NB4 (cell line): Measurements from ENCODE around the gene GALNT2.

ENCODE experiments used
- DNase-seq: peaks from one replicate; pipeline ENCODE4 v3.0.0; 2010; ENCODE audit warnings: low read depth
- H3K4me3 ChIP-seq: one replicate; pipeline ENCODE4 v1.5.1; 2011; ENCODE audit warnings: mild to moderate bottlenecking, low read depth, low read length, moderate library complexity
- CTCF ChIP-seq: IDR thresholded peaks from one replicate; pipeline ENCODE4 v1.5.1; 2012; ENCODE audit warnings: low read depth, low read length
- MAX ChIP-seq: IDR thresholded peaks from 2 replicates; pipeline ENCODE4 v1.6.1; 2011; ENCODE audit warnings: low read depth, low read length
- MYC ChIP-seq: IDR thresholded peaks from 2 replicates; pipeline ENCODE4 v1.6.1; 2011; ENCODE audit warnings: low read depth, low read length
- POLR2A ChIP-seq: IDR thresholded peaks from 2 replicates; pipeline ENCODE4 v1.6.1; 2011; ENCODE audit warnings: mild to moderate bottlenecking; ENCODE audit not compliant: insufficient read length; ENCODE audit errors: extremely low read depth

The GALNT2 gene

GRCh38 chr1:230050973-230051735 lies 15.9 kb upstream of the GALNT2 start:
- H3K4me3 ChIP-seq, result no peak overlapping the region
- TF ChIP-seq MAX (no peak), MYC (no peak), CTCF (no peak), POLR2A (no peak)
- DNase-seq, result no peak

GRCh38 chr1:230052018-230052417 lies 15.0 kb upstream of the GALNT2 start:
- no peak for DNase-seq
- TF ChIP-seq CTCF (no peak), MAX (no peak), MYC (no peak), POLR2A (no peak)
- H3K4me3 ChIP-seq, result no peak overlapping the region

GRCh38 chr1:230052665-230053064 lies 14.4 kb upstream of the GALNT2 start:
- no peak overlapping the region for H3K4me3 ChIP-seq
- no peak for TF ChIP-seq MAX
- TF ChIP-seq MYC, result no peak
- no peak for TF ChIP-seq CTCF
- TF ChIP-seq POLR2A, result no peak
- DNase-seq, result no peak

GRCh38 chr1:230054092-230054749 lies 12.8 kb upstream of the GALNT2 start:
- no peak for DNase-seq
- TF ChIP-seq CTCF, result no peak
- TF ChIP-seq POLR2A, result no peak
- no peak for TF ChIP-seq MAX
- no peak for TF ChIP-seq MYC
- H3K4me3 ChIP-seq, result no peak overlapping the region

- no peak overlapping the region for H3K4me3 ChIP-seq
- DNase-seq, result no peak
- TF ChIP-seq CTCF (no peak), POLR2A (no peak), MYC (no peak), MAX (no peak)
Observed at GRCh38 chr1:230056098-230056497, 10.9 kb upstream of the GALNT2 start.
